Muscle of arm (tissue), 12 donors: Measurements from ENCODE around the gene TMEM60. TPM values are rescaled to one million over a fixed set of nuclear protein-coding genes. Genes with fewer than 3 reads are reported as not detected.
A peak's percentile ranks its signal among the peaks of the same experiment; 100 is the strongest.
"Not testable (repeated sequence)": the region's sequence is repeated elsewhere in the genome, so short reads cannot be mapped to it uniquely, and the experiment has no call there.

Experiments used
- DNase-seq: peaks from one replicate; pipeline ENCODE4 v3.0.0-alpha.2; 2013
- polyA plus RNA-seq, 12 donors: library from polyadenylated mRNA; unstranded; fragments of 120-200 nt; gene quantifications; one replicate each; pipeline ENCODE4 v1.2.1, GENCODE V29; 2013; ENCODE audit not compliant: insufficient read length in 12 of 12

TMEM60 gene
- polyA plus RNA-seq, 12 donors, result 8.7 to 18.3 (median 12.1) TPM; not detected in 2

- no peak for DNase-seq
These were observed 20.8 kb upstream of the TMEM60 start for GRCh38 chr7:77819021-77819420.

GRCh38 chr7:77813180-77813579 is 14.9 kb upstream of the TMEM60 start:
- no peak for DNase-seq

- no peak for DNase-seq
These were observed 14.1 kb upstream of the TMEM60 start for GRCh38 chr7:77812290-77812685.

DNA sequence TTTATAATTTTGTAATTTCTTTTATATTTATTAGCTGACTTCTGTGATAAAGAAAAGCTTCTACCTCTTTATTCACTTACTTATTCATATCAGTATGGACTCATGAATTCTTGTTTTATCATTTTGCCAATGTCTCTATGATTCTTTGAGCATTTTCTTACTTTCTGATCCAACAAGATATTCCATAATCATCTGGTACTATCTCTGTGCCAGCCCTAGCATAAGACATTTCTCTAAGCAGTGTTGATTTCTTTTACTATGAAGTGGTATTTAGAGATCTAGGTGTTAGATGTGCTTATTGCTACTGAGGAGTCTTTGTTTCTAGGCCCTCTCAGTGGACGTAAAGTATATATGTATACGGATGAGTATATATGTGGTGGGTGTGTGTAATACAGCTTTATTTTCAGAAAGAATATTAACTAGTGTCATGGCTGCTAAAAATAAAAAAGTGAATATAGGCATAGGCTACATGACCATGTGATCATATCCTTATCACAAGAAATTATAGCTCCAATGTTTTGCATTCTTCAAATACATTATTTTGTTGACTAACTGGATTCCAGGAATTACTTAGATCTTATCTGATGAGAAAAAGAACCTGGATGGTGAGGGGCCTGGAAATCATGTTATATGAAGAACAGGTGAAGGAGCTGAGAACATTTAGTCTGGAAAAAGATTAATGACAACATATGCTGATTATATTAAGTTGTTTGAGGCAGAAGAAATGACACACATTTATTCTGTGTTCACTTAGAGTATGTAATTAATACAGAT is 13.5 kb upstream of the TMEM60 start:
- no peak for DNase-seq

DNA sequence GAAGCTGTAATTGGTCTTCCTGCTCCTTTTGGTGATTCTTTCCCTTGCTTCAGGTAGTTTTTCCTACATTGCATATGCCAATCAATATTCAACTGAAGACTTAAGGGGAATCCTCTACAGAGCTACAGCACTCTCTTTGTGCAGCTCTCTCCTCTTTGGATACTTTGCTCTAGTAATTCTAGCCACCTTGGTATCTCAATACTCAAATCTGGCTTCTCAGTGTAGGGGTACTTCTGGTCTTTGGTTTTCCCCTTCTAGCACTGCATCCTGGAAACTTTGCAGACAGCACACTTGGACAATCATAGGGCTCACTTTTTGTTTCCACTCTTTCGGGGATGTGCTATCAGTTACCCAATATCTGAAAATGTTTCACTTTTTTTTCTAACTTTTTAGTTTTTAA is 10.3 kb upstream of the TMEM60 start:
- no peak for DNase-seq

GRCh38 chr7:77806425-77806824 is 8.2 kb upstream of the TMEM60 start:
- no peak for DNase-seq

DNA sequence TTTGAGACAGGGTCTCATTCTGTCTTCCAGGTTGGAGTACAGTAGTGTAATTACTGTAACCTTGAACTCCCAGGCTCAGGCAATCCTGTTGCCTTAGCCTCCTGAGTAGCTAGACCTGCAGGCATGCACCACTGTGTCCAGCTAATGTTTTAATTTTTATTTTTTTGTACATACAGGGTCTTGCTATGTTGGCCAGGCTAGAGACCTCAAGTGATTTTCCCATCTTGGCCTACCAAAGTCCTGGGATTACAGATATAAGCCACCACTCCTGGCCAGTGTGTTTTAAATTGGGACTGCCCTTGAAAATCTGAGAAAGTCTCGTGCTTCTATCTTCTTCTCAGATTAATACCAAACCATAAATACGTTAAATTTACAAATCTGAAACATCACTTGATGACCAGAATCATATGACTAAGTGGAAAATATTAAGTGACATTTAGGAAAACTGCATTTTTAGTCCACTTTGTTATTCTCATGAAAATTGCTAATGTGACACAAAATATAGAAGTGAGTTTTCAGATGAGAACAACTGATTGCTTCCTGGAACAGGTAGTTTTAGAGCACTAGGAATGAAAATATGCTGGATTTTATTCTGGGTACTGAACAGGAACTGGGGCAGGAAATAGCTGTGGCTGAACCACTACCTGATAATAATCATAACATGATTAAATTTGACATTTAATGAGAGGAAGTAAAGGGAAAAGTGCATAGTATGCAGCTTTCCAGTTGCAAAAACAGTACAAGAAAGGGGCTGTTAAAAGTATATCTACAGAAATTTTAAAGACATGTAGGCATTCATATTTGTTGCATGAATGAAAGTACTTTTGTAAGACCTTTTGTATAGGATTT is 4.5 kb upstream of the TMEM60 start:
- DNase-seq, result no peak

- DNase-seq, result no peak
These were observed 2.5 kb upstream of the TMEM60 start for GRCh38 chr7:77800730-77801129.

GRCh38 chr7:77800158-77800557 is 1.9 kb upstream of the TMEM60 start:
- no peak for DNase-seq

DNA sequence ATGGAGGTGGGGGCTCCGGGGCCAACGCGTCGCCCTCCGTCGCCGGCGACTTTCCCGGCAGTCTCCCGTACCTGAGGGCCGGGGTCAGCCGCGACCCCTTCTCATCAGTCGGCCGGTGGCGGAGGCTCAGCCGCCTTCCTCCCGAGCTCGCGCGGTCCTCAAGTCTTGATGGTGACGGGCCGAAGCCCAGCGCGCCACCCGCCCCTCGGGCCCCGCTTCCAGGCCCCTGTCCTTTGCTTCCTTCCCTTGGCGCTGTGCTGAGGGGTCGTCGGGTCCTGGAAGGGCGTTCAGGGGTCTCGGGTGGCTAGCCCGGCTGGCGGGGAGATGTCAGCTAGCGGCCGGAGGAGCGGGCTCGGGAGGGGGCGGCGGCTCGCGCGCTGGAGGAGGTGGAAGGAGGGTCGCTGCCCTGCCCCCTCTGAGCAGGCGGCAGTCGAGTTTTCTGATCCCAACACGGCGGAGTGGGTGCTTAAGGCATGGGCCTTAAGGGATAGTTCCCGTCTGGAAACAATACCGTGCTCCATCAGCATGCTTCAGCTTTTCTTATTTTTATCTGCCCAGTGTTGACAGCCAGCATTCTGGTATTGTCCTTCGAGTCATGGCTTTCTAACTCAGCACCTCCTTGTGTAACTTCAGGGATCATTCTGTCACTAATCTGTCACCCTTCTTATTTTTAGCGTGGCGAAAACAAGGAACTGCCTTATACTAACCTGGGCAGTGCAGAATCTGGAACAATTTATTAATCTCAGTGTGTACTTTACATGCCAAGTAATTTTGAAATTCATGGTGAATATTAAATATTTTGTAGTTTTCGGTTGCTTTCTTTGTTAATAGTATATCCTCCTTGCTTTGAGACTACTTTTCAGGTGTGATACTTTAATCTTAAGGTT is 1.1 kb upstream of the TMEM60 start:
- peak; percentile 42 for DNase-seq

- DNase-seq, result no peak
These were observed 370 bp downstream of the TMEM60 start for GRCh38 chr7:77797734-77798393.

- no peak for DNase-seq
These were observed 1.3 kb downstream of the TMEM60 start for GRCh38 chr7:77796960-77797359.

- no peak for DNase-seq
These were observed 2.1 kb downstream of the TMEM60 start for GRCh38 chr7:77796109-77796508.

- DNase-seq, result no peak
These were observed 4.2 kb downstream of the TMEM60 start for GRCh38 chr7:77794000-77794399.

GRCh38 chr7:77791956-77792355 is 6.3 kb downstream of the TMEM60 start:
- DNase-seq, result no peak

GRCh38 chr7:77791336-77791735 is 6.9 kb downstream of the TMEM60 start:
- no peak for DNase-seq

DNA sequence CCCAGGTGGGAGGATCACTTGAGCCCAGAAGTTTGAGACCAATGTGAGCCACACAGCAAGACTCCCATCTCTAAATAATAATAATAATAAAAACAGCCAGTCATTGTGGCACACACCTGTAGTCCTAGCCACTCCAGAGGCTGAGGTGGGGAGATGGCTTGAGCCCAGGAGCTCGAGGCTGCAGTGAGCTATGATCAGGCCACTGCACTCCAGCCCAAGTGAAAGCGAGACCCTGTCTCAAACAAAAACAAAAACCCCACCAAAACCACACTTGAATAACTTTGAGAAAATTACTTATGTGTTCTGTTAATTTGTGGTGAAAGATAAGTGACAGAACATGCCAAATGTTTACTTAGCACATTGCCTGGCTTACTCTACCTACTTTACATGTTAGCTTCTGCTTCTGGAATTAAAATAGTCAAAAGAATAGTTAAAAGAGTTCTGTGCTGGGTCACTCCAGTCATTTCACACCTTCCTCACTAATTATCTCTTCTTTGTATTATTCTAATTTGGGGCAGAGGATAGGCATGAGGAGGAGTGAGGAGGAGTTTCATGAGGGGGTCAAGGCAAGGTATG is 9.8 kb downstream of the TMEM60 start:
- no peak for DNase-seq

GRCh38 chr7:77786741-77787140 is 11.5 kb downstream of the TMEM60 start:
- no peak for DNase-seq

DNA sequence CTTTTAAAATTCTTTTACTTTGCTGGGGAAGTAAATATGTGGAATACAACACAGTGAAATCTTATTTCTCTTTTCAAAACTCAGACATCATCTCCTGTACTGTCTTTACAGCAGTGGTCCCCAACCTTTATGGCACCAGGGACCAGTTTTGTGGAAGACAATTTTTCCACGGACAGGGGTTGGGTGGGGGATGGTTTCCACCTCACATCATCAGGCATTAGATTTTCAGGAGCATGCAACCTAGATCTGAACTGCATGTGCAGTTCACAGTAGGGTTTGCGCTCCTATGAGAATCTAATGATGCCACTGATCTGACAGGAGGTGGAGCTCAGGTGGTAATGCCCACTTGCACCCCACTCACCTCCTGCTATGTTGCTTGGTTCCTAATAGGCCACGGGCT is 12.2 kb downstream of the TMEM60 start:
- DNase-seq, result no peak

DNA sequence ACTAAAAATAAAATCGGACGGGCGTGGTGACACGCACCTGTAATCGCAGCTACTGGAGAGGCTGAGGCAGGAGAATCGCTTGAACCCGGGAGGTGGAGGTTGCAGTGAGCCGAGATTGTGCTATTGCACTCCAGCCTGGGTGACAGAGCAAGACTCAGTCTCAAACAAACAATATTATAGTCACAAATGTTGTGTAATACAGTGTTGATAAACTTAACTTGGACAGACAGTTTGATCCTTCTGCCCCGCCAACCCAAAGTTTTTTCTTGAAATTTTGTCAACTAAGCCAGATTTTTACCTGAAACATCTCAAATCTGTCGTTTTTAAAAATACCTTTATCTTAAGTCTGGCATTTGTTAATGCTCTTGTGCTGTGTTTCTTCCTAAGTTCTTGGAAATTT is 13.8 kb downstream of the TMEM60 start:
- not testable (repeated sequence) for DNase-seq

- DNase-seq, result no peak
These were observed 14.7 kb downstream of the TMEM60 start for GRCh38 chr7:77783545-77783944.
